SK-N-MC (cell line): Measurements from ENCODE around the gene DDIAS.

Experiments
- EZH2 ChIP-seq: fragments of 200-600 bp; sonication (generic); IDR thresholded peaks from one replicate; pipeline ENCODE4 v1.6.1; 2017; ENCODE audit warnings: antibody characterized with exemption
- FOXP2 ChIP-seq: optimal IDR thresholded peaks from 2 replicates; pipeline ENCODE3; 2011; ENCODE audit warnings: mild to moderate bottlenecking, moderate library complexity; ENCODE audit not compliant: insufficient read depth; ENCODE audit errors: extremely low read length, control extremely low read depth
- POLR2AphosphoS5 ChIP-seq: IDR thresholded peaks from 2 replicates; pipeline ENCODE4 v1.6.1; 2012; ENCODE audit warnings: mild to moderate bottlenecking, low read depth, low read length, borderline replicate concordance

DNA sequence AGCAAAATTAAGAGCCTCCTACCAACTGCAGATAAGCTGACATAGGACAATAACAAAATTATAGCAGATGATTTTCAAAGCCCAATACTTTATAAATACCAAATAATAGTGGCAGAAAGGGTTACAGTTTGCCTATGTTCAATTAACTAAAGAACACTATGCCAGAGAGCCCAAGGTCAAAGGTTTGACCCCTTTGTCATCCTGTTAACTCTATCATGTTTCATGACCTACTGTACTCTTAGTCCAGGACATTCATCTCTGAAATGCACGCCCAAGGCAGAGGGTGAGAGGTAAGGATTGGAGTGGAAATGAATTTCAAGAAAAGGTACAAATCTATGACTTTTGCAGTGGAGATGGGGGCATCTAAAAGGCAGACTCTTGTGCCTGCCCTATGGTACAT lies 70.6 kb downstream of the DDIAS start:
- TF ChIP-seq EZH2 (no peak), POLR2AphosphoS5 (no peak), FOXP2 (no peak)
